ENCODE results near the gene BRMS1. TPM values are rescaled to one million over a fixed set of nuclear protein-coding genes. Genes with fewer than 3 reads are reported as not detected.

BRMS1 gene
- total RNA-seq, 1 donor, result 42.3 TPM

- no peak for TF ChIP-seq CTCF (IDR thresholded peaks at IDR 0.05; ENCODE audit: insufficient read depth, low read depth, low read length)
- DNase-seq (ENCODE audit: low read depth), result no peak
Measured at GRCh38 chr11:66345316-66345649, 379 bp upstream of the BRMS1 start.

GRCh38 chr11:66343176-66343575 lies 1.7 kb downstream of the BRMS1 start:
- no peak overlapping the region for H3K4me3 ChIP-seq (ENCODE audit: low read depth, low read length)
- DNase-seq (ENCODE audit: low read depth), result no peak
- no peak for TF ChIP-seq CTCF (IDR thresholded peaks at IDR 0.05; ENCODE audit: insufficient read depth, low read depth, low read length)

More at GRCh38 chr11:66345316-66345649, 379 bp upstream of the BRMS1 start:
- peak overlapping the region; percentile 77 for H3K4me3 ChIP-seq (ENCODE audit: low read depth, low read length)

- TF ChIP-seq CTCF (IDR thresholded peaks at IDR 0.05; ENCODE audit: insufficient read depth, low read depth, low read length), result no peak
- DNase-seq (ENCODE audit: low read depth), result no peak
Measured at GRCh38 chr11:66341502-66342126, 3.3 kb downstream of the BRMS1 start.

GRCh38 chr11:66340596-66341501 lies 4.1 kb downstream of the BRMS1 start:
- no peak for DNase-seq (ENCODE audit: low read depth)
- H3K4me3 ChIP-seq (ENCODE audit: low read depth, low read length), result no peak overlapping the region
- no peak for TF ChIP-seq CTCF (IDR thresholded peaks at IDR 0.05; ENCODE audit: insufficient read depth, low read depth, low read length)

More at GRCh38 chr11:66341502-66342126, 3.3 kb downstream of the BRMS1 start:
- H3K4me3 ChIP-seq (ENCODE audit: low read depth, low read length), result no peak overlapping the region

GRCh38 chr11:66339686-66340483 lies 5.0 kb downstream of the BRMS1 start:
- DNase-seq (ENCODE audit: low read depth), result no peak
- H3K4me3 ChIP-seq (ENCODE audit: low read depth, low read length), result no peak overlapping the region
- TF ChIP-seq CTCF (IDR thresholded peaks at IDR 0.05; ENCODE audit: insufficient read depth, low read depth, low read length), result no peak

GRCh38 chr11:66339162-66339675 lies 5.7 kb downstream of the BRMS1 start:
- DNase-seq (ENCODE audit: low read depth), result no peak
- TF ChIP-seq CTCF (IDR thresholded peaks at IDR 0.05; ENCODE audit: insufficient read depth, low read depth, low read length), result no peak

More at GRCh38 chr11:66339162-66339675, 5.7 kb downstream of the BRMS1 start:
- no peak overlapping the region for H3K4me3 ChIP-seq (ENCODE audit: low read depth, low read length)

All from fibroblast of villous mesenchyme (primary cell).